Neural progenitor cell (in vitro differentiated cells): ENCODE measurements around the gene MSLN.
A peak's percentile ranks its signal among the peaks of the same experiment; 100 is the strongest.

Experiments
- CTCF ChIP-seq: fragments of 200-600 bp; sonication (generic); IDR thresholded peaks from 2 replicates; pipeline ENCODE4 v1.5.1; 2017; ENCODE audit warnings: antibody characterized with exemption, mild to moderate bottlenecking
- EZH2 ChIP-seq: fragments of 200-600 bp; sonication (generic); IDR thresholded peaks from 2 replicates; pipeline ENCODE4 v1.6.1; 2017; ENCODE audit warnings: antibody characterized with exemption, mild to moderate bottlenecking, moderate library complexity
- EZH2phosphoT487 ChIP-seq: fragments of 200-600 bp; sonication (generic); IDR thresholded peaks from 2 replicates; pipeline ENCODE4 v1.6.1; 2017; ENCODE audit warnings: antibody characterized with exemption

- TF ChIP-seq CTCF (no peak), EZH2phosphoT487 (peak; percentile 39), EZH2 (peak; percentile 72)
These were observed 33.1 kb upstream of the MSLN start for GRCh38 chr16:727291-727977.
